WERI-Rb-1 (cell line): ENCODE results near the gene RARS1.

Source experiments
- DNase-seq: peaks from one replicate; pipeline ENCODE4 v3.0.0-alpha.2; 2020
- H3K27ac ChIP-seq: fragments of 250-450 bp; sonication (Bioruptor Pico); 2 replicates; pipeline ENCODE4 v1.5.1; 2020; ENCODE audit warnings: mild to moderate bottlenecking, moderate library complexity
- H3K27me3 ChIP-seq: fragments of 250-450 bp; sonication (Bioruptor Pico); 2 replicates; pipeline ENCODE4 v1.5.1; 2021; ENCODE audit warnings: mild to moderate bottlenecking, low read depth, moderate library complexity; ENCODE audit not compliant: insufficient read depth, severe bottlenecking
- H3K36me3 ChIP-seq: fragments of 250-450 bp; sonication (Bioruptor Pico); 2 replicates; pipeline ENCODE4 v1.5.1; 2020; ENCODE audit warnings: mild to moderate bottlenecking, moderate library complexity
- H3K4me3 ChIP-seq: 2 replicates; pipeline ENCODE4 v1.5.1; 2011; ENCODE audit warnings: low read depth, mild to moderate bottlenecking, control low read depth, low read length
- H3K9me3 ChIP-seq: fragments of 250-450 bp; sonication (Bioruptor Pico); 2 replicates; pipeline ENCODE4 v1.5.1; 2021; ENCODE audit warnings: mild to moderate bottlenecking, moderate library complexity; ENCODE audit not compliant: severe bottlenecking
- TF ChIP-seq, protein P1 (sequence below): IDR thresholded peaks from 2 replicates; pipeline ENCODE4 v1.5.1; 2011; ENCODE audit warnings: low read depth, mild to moderate bottlenecking, control low read depth, inconsistent platforms, low read length

The RARS1 gene

DNA sequence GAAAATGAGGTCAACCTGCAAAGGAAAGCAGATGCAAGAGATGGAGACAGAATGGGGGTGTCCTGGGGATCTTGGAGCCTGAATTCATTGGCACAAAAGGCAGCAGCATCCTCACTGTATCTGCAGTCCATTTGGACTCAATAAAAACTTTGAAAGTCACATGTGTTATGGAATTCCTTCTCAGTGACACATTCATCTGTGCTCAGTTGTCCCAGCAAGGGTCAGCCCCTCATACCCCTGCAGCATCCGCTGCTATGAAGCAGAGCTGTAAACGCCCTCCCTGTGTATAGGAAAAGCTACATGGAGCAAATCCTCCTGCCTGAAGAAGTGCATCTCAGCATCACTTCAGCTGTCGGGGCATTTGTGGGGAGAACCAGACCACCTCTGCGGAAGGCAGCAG lies 14.5 kb upstream of the RARS1 start:
- DNase-seq, result no peak

DNA sequence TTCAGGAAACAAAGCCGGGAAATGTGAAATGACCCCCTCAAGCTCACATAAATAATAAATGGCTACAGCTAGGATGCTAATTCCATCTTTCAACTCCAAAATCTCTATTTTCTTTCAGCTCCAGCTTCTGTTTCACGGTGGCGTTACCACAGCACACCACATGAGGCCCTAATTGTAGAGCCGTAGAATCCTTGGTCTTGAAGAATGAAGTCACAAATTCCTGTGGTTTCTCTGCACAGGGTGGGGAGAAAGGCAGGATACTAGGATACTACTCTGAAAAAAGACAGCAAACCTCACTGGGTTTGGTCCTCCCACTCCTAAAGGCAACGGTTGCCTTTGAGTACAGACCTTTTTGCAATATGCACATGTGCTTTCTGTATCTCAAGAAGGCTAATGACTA lies 13.9 kb upstream of the RARS1 start:
- no peak for DNase-seq
- H3K27me3 ChIP-seq, result no peaks in the 10 kb centered on the region
- H3K4me3 ChIP-seq, result no peak overlapping the region
- no peaks in the 10 kb centered on the region for H3K9me3 ChIP-seq
- peaks cover 26% of the 10 kb centered on the region for H3K36me3 ChIP-seq
- no peak overlapping the region for H3K27ac ChIP-seq
- TF ChIP-seq, protein P1, sequence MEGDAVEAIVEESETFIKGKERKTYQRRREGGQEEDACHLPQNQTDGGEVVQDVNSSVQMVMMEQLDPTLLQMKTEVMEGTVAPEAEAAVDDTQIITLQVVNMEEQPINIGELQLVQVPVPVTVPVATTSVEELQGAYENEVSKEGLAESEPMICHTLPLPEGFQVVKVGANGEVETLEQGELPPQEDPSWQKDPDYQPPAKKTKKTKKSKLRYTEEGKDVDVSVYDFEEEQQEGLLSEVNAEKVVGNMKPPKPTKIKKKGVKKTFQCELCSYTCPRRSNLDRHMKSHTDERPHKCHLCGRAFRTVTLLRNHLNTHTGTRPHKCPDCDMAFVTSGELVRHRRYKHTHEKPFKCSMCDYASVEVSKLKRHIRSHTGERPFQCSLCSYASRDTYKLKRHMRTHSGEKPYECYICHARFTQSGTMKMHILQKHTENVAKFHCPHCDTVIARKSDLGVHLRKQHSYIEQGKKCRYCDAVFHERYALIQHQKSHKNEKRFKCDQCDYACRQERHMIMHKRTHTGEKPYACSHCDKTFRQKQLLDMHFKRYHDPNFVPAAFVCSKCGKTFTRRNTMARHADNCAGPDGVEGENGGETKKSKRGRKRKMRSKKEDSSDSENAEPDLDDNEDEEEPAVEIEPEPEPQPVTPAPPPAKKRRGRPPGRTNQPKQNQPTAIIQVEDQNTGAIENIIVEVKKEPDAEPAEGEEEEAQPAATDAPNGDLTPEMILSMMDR, result no peak

More for the DNA sequence above, 14.5 kb upstream of the RARS1 start:
- TF ChIP-seq, protein P1, result no peak
- H3K9me3 ChIP-seq, result no peaks in the 10 kb centered on the region
- H3K4me3 ChIP-seq, result no peak overlapping the region
- H3K36me3 ChIP-seq, result peaks cover 28% of the 10 kb centered on the region
- no peaks in the 10 kb centered on the region for H3K27me3 ChIP-seq
- H3K27ac ChIP-seq, result no peak overlapping the region

DNA sequence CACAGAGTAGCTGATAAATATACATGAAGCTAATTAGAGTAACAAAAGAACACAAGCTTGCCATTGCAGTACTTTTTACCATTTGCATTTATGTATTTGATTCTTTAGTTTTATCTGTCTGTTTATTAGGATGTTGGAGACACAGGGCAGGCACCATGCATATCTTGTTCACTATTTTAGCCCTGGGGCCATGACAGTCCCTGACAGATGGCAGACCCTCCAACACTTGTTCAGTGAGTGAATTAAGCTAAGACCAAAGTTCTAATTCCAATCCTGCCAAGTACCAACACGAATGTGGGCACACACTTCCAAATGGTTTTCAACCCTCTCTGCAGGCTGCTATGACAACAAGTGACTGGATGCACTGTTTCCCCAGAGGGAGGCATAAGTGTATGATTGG lies 12.0 kb upstream of the RARS1 start:
- TF ChIP-seq, protein P1, result no peak
- Histone ChIP-seq H3K27ac (no peak overlapping the region), H3K4me3 (no peak overlapping the region), H3K36me3 (peaks cover 15% of the 10 kb centered on the region), H3K9me3 (no peaks in the 10 kb centered on the region), H3K27me3 (no peaks in the 10 kb centered on the region)
- DNase-seq, result no peak

DNA sequence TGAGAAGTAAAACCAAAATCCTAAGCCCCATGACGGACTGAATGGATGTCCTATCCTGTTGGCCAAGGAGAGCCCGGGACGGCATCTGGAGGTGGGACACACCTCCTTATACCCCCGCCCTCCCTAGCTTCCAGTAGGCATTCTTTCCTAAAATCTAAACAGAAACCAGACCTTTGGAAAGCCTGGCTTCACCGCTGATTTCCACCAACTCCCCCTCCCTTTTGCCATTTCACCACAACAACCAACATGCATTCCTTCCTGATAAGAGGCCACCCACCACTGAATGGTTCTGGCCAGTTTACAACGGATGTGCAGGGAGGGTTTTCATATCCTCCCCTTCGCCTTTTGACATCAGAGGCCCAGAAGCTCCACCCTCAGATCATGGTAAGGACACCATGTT lies 9.2 kb upstream of the RARS1 start:
- no peak for DNase-seq
- H3K4me3 ChIP-seq, result no peak overlapping the region

DNA sequence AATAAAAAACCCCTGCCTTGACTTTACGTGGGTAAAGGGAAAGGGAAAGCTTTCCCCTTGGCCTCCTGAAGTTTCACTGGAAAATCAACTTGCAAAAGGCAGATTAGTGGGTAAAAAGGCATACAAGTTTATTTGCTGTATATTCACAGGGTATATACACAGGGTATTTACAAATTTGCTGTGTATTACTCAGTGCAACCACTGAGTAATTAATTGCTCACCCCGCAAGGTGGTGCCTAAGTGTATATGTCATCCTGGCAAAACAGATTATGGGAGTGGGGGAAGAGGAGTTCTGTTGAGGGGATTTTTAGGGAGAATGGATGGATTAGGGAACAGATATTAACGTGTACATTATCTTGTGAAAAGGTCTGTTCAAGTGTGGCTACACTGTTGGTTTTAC lies 7.1 kb upstream of the RARS1 start:
- no peak for DNase-seq
- H3K4me3 ChIP-seq, result no peak overlapping the region
- H3K27me3 ChIP-seq, result no peaks in the 10 kb centered on the region
- H3K9me3 ChIP-seq, result no peaks in the 10 kb centered on the region
- H3K36me3 ChIP-seq, result no peaks in the 10 kb centered on the region
- TF ChIP-seq, protein P1, result no peak
- no peak overlapping the region for H3K27ac ChIP-seq

More for the DNA sequence above, 9.2 kb upstream of the RARS1 start:
- no peaks in the 10 kb centered on the region for H3K27me3 ChIP-seq
- H3K36me3 ChIP-seq, result peaks cover 4% of the 10 kb centered on the region
- H3K9me3 ChIP-seq, result no peaks in the 10 kb centered on the region
- TF ChIP-seq, protein P1, result no peak
- H3K27ac ChIP-seq, result no peak overlapping the region

DNA sequence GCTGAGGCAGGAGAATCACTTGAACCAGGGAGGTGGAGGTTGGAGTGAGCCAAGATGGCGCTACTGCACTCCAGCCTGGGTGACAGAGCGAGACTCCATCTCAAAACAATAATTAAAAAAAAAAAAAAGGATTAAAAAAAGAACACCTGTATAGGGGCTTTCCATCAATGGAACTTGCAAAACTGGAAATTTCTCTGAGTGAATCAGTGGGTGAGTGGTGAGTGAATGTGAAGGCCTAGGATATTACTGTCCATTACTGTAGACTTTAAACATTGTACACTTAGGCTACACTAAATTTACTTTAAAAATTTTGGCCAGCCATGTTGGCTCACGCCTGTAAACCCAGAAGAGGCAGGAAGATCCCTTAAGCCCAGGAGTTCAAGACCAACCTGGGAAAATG lies 5.7 kb upstream of the RARS1 start:
- Histone ChIP-seq H3K27me3 (no peaks in the 10 kb centered on the region), H3K4me3 (no peak overlapping the region), H3K9me3 (no peaks in the 10 kb centered on the region), H3K36me3 (no peaks in the 10 kb centered on the region), H3K27ac (no peak overlapping the region)
- no peak for DNase-seq
- TF ChIP-seq, protein P1, result no peak
